HG02759 (cell line): ENCODE results near the gene SCFD1.
"Not testable (repeated sequence)": the region's sequence is repeated elsewhere in the genome, so short reads cannot be mapped to it uniquely, and the experiment has no call there.

ENCODE experiments used
- ATAC-seq: cut with Tn5 transposase; IDR thresholded peaks from one replicate; pipeline ENCODE4 v1.9.1; 2021; ENCODE audit warnings: mild to moderate bottlenecking, moderate library complexity; ENCODE audit not compliant: unreplicated experiment

SCFD1 gene

GRCh38 chr14:30621940-30622830 lies at the start of gene SCFD1:
TSS of gene SCFD1 (plus strand) at chr14:30622319. CDS start at chr14:30622339, 20 bp downstream.
- peak; percentile 97 for ATAC-seq

- no peak for ATAC-seq
These were observed 49.3 kb upstream of the SCFD1 start for GRCh38 chr14:30572771-30573170.

- ATAC-seq = no peak
These were observed 48.8 kb upstream of the SCFD1 start for GRCh38 chr14:30573226-30573814.

- ATAC-seq = no peak
These were observed 48.2 kb upstream of the SCFD1 start for GRCh38 chr14:30573966-30574365.

GRCh38 chr14:30574777-30575176 lies 47.3 kb upstream of the SCFD1 start:
- not testable (repeated sequence) for ATAC-seq

GRCh38 chr14:30576333-30576732 lies 45.8 kb upstream of the SCFD1 start:
- ATAC-seq = not testable (repeated sequence)

- no peak for ATAC-seq
These were observed 41.4 kb upstream of the SCFD1 start for GRCh38 chr14:30580616-30581282.

GRCh38 chr14:30581283-30581625 lies 40.9 kb upstream of the SCFD1 start:
- no peak for ATAC-seq

GRCh38 chr14:30582376-30582775 lies 39.7 kb upstream of the SCFD1 start:
- no peak for ATAC-seq

- ATAC-seq = no peak
These were observed 38.0 kb upstream of the SCFD1 start for GRCh38 chr14:30584058-30584630.

GRCh38 chr14:30585204-30585603 lies 36.9 kb upstream of the SCFD1 start:
- no peak for ATAC-seq

- ATAC-seq = no peak
These were observed 35.0 kb upstream of the SCFD1 start for GRCh38 chr14:30587141-30587540.

- ATAC-seq = no peak
These were observed 33.2 kb upstream of the SCFD1 start for GRCh38 chr14:30588873-30589272.

GRCh38 chr14:30596935-30597334 lies 25.2 kb upstream of the SCFD1 start:
- ATAC-seq = no peak

GRCh38 chr14:30597504-30597903 lies 24.6 kb upstream of the SCFD1 start:
- ATAC-seq = no peak

GRCh38 chr14:30600922-30601918 lies 20.9 kb upstream of the SCFD1 start:
- ATAC-seq = no peak

- ATAC-seq = no peak
These were observed 18.7 kb upstream of the SCFD1 start for GRCh38 chr14:30603402-30603801.

- not testable (repeated sequence) for ATAC-seq
These were observed 17.4 kb upstream of the SCFD1 start for GRCh38 chr14:30604696-30605095.

GRCh38 chr14:30607156-30607780 lies 14.9 kb upstream of the SCFD1 start:
- no peak for ATAC-seq

GRCh38 chr14:30608533-30609006 lies 13.5 kb upstream of the SCFD1 start:
- no peak for ATAC-seq
